Fibroblast of pulmonary artery (primary cell): ENCODE data around the gene GALNT18.

Experiments
- DNase-seq: peaks from one replicate; pipeline ENCODE4 v3.0.0-alpha.2; 2010; ENCODE audit warnings: low read depth
- H3K4me3 ChIP-seq: replicated peaks from 2 replicates; pipeline ENCODE4 v1.5.1; 2011; ENCODE audit warnings: low read depth, mild to moderate bottlenecking, control low read depth, low read length, moderate library complexity
- TF ChIP-seq, protein P1 (sequence below): IDR thresholded peaks from 2 replicates; pipeline ENCODE4 v1.5.1; 2011; ENCODE audit warnings: mild to moderate bottlenecking, control low read depth, low read length, inconsistent platforms; ENCODE audit errors: missing control alignments

Gene GALNT18

DNA sequence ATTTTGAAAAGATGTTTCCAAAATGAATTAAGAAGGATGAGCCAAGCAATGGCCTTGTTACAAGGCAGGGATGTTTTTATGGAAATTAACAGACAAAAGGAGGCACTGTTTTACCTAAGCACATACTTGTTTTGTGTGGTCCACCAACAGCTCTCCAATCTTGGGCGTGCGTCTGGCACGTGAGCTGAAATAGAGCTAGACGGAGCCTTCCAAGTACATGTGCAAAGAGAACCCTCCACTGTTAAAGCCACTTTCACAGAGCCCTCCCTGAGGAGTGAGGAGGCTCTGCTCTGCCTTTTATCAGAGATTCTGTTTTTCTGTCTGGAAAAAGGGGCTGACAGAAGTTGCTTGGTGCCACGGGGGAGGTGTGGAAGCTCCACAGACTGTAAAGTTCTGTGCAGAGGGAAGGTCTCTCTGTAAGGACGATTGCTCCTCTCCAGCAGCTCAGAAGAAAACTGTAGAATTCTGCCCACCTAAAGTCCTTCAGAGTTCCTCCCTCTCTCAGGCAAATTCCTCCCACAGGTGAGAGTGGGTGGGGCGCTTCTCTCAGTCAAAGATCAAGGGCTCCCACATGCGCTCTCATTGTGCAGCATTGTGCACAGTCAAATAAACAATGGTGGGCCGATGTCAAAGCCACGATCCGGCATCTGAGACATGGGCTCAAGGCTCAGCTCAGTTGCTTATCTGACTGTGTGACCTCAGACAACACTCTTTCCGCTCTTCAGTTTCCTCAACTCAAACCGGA lies 176.2 kb downstream of the GALNT18 start:
- no peak for DNase-seq
- no peak overlapping the region for H3K4me3 ChIP-seq
- TF ChIP-seq, protein P1, sequence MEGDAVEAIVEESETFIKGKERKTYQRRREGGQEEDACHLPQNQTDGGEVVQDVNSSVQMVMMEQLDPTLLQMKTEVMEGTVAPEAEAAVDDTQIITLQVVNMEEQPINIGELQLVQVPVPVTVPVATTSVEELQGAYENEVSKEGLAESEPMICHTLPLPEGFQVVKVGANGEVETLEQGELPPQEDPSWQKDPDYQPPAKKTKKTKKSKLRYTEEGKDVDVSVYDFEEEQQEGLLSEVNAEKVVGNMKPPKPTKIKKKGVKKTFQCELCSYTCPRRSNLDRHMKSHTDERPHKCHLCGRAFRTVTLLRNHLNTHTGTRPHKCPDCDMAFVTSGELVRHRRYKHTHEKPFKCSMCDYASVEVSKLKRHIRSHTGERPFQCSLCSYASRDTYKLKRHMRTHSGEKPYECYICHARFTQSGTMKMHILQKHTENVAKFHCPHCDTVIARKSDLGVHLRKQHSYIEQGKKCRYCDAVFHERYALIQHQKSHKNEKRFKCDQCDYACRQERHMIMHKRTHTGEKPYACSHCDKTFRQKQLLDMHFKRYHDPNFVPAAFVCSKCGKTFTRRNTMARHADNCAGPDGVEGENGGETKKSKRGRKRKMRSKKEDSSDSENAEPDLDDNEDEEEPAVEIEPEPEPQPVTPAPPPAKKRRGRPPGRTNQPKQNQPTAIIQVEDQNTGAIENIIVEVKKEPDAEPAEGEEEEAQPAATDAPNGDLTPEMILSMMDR = no peak

DNA sequence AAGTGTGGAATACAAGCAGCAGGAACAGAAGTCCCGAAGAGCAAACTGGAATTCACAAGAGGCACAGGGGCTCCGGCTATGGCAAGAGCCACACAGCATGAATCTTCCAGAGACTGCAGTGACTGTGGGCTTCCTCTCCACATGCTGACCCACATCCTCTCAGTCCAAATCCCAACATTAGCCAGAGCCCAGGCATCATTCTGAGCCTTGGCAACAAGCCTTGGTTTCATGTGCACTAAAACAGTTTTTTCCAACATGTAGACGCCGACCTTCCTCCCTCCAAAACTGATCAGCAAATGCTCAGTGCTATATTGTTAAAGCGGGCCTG lies 177.0 kb downstream of the GALNT18 start:
- no peak for DNase-seq
- H3K4me3 ChIP-seq = no peak overlapping the region
- TF ChIP-seq, protein P1 = no peak

DNA sequence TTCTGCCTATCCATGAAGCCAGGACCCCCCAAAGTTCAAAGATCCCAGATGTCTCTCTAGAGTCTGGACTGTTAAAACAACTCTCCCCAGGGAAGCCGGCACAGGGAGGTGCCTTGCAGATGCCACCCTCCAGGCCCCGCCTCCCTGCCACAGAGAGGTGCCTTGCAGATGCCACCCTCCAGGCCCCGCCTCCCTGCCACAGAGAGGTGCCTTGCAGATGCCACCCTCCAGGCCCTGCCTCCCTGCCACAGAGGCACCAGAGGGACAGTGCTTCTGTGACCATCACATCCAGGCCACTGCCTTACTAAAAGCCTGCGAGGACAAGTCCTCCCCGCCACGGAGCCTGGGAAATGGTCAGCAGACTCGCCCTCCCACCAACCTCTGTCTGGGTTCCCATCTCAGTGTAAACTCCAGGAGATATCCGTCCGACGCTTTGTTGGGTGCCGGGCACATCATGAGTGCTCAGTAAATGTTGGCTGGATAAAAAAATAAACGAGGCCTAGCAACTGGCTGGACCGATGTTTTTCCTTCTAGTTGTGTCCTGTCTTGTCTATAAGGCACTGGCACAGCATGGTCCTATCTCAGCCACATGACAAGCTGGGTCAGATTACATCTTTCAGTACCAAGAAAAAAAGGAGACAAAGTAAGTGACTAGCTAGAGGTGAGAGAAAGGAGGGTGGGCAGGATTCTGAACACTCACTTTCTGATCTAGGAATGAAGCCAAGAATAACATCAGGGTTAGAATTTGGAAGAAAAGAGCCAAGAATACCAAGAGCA lies 177.6 kb downstream of the GALNT18 start:
- peak; percentile 20 for DNase-seq
- TF ChIP-seq, protein P1 = no peak
- H3K4me3 ChIP-seq = no peak overlapping the region

- no peak for DNase-seq
- TF ChIP-seq, protein P1 = no peak
- no peak overlapping the region for H3K4me3 ChIP-seq
Measured at GRCh38 chr11:11442791-11443190, 179.0 kb downstream of the GALNT18 start.

DNA sequence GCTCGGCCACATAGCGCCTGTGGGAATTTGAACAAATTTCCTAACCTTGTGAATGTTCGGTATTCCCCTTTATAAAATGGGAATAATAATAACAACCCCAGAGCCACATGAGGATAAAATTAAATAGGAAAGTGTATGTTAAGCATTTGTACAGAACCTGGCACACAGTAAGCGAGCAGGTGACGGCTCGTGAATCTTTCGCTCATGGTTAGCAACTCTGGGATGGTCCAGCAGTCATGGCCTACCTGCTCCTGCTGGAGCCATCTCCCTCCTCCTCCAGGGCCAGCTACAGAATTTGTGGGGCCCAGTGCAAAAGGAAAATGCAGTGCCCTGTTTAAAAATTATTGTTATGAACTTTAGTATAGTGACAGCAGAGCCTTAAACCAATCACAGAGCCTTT lies 180.3 kb downstream of the GALNT18 start:
- TF ChIP-seq, protein P1 = no peak
- no peak for DNase-seq
- no peak overlapping the region for H3K4me3 ChIP-seq

- H3K4me3 ChIP-seq = no peak overlapping the region
- TF ChIP-seq, protein P1 = no peak
- DNase-seq = no peak
Measured at GRCh38 chr11:11441091-11441490, 180.7 kb downstream of the GALNT18 start.
